WTC11 (cell line): ENCODE results near the gene C17orf67. TPM values are rescaled to one million over a fixed set of nuclear protein-coding genes. Genes with fewer than 3 reads are reported as not detected.

Source experiments
- ATAC-seq: fragments of 200-7000 bp; cut with Tn5 transposase; 2 replicates; pipeline ENCODE4 v1.10.0; 2021; ENCODE audit warnings: mild to moderate bottlenecking, moderate library complexity
- CTCF ChIA-PET: fragments of 300-600 bp; sonication (Branson Sonifier 250); formaldehyde crosslinking; loops from one replicate; lab custom pipeline; 2021; ENCODE audit warnings: antibody characterized with exemption; lab: Charles Lee
- POLR2A ChIA-PET: fragments of 350-600 bp; sonication (Branson Sonifier 250); formaldehyde crosslinking; loops from one replicate; lab custom pipeline; 2021; ENCODE audit warnings: antibody characterized with exemption; lab: Charles Lee
- DNase-seq: peaks from one replicate; pipeline ENCODE4 v3.0.0; 2021; ENCODE audit warnings: low spot score
- H3K27ac Mint-ChIP-seq: 2 replicates; pipeline ENCODE4 v1.8.0; 2021; ENCODE audit warnings: mixed read lengths
- H3K27me3 Mint-ChIP-seq: 2 replicates; pipeline ENCODE4 v1.8.0; 2021; ENCODE audit warnings: low read depth, mild to moderate bottlenecking, moderate library complexity, mixed read lengths
- H3K36me3 Mint-ChIP-seq: 2 replicates; pipeline ENCODE4 v1.8.0; 2021; ENCODE audit warnings: mixed read lengths
- H3K4me1 Mint-ChIP-seq: 2 replicates; pipeline ENCODE4 v1.8.0; 2022; ENCODE audit warnings: mixed read lengths
- H3K4me3 Mint-ChIP-seq: 2 replicates; pipeline ENCODE4 v1.8.0; 2021; ENCODE audit warnings: mild to moderate bottlenecking, moderate library complexity, mixed read lengths
- H3K9me3 Mint-ChIP-seq: 2 replicates; pipeline ENCODE4 v1.8.0; 2021; ENCODE audit warnings: mixed read lengths
- CREB1 ChIP-seq: sonication (generic); formaldehyde crosslinking; IDR thresholded peaks from 2 replicates; pipeline ENCODE4 v1.8.0; 2023; ENCODE audit warnings: mild to moderate bottlenecking, missing genetic modification reagents
- ELF4 ChIP-seq: sonication (generic); formaldehyde crosslinking; IDR thresholded peaks from 2 replicates; pipeline ENCODE4 v1.8.1; 2022; ENCODE audit warnings: low read depth, mild to moderate bottlenecking, moderate library complexity, missing genetic modification reagents
- FOXP1 ChIP-seq: sonication (generic); formaldehyde crosslinking; IDR thresholded peaks from 2 replicates; pipeline ENCODE4 v1.8.0; 2022; ENCODE audit warnings: missing genetic modification reagents, mild to moderate bottlenecking, moderate library complexity, borderline replicate concordance
- GTF2I ChIP-seq: fragments of 250-450 bp; sonication (Bioruptor Pico); conservative IDR thresholded peaks from 2 replicates; pipeline ENCODE4 v1.4.0; 2021; ENCODE audit warnings: mild to moderate bottlenecking
- NR1H2 ChIP-seq: sonication (generic); formaldehyde crosslinking; IDR thresholded peaks from 2 replicates; pipeline ENCODE4 v1.9.0; 2021; ENCODE audit warnings: mild to moderate bottlenecking, moderate library complexity, missing genetic modification reagents
- PRRX2 ChIP-seq: fragments of 250-450 bp; sonication (Bioruptor Pico); IDR thresholded peaks from 2 replicates; pipeline ENCODE4 v1.8.0; 2021; ENCODE audit warnings: mild to moderate bottlenecking
- ZNF138 ChIP-seq: sonication (generic); formaldehyde crosslinking; conservative IDR thresholded peaks from 2 replicates; pipeline ENCODE4 v1.8.1; 2022; ENCODE audit warnings: mild to moderate bottlenecking, moderate library complexity, missing genetic modification reagents
- ZNF317 ChIP-seq: sonication (generic); formaldehyde crosslinking; IDR thresholded peaks from 2 replicates; pipeline ENCODE4 v1.8.1; 2023; ENCODE audit warnings: low read depth, mild to moderate bottlenecking, moderate library complexity, missing genetic modification reagents, borderline replicate concordance
- total RNA-seq: library from RNA; stranded (reverse); gene quantifications from 3 replicates; pipeline ENCODE4 v1.2.3, GENCODE V29; 2021
- TF ChIP-seq, protein P1 (sequence below): sonication (generic); formaldehyde crosslinking; IDR thresholded peaks from 2 replicates; pipeline ENCODE4 v1.8.0; 2023; ENCODE audit warnings: missing genetic modification reagents, mild to moderate bottlenecking, borderline replicate concordance
- TF ChIP-seq, protein P2 (sequence below): sonication (generic); formaldehyde crosslinking; IDR thresholded peaks from 2 replicates; pipeline ENCODE4 v1.8.1; 2023; ENCODE audit warnings: mild to moderate bottlenecking, moderate library complexity, missing genetic modification reagents
- TF ChIP-seq, protein P3 (sequence below): sonication (generic); formaldehyde crosslinking; IDR thresholded peaks from 2 replicates; pipeline ENCODE4 v1.8.0; 2022; ENCODE audit warnings: mild to moderate bottlenecking, missing genetic modification reagents
- TF ChIP-seq, protein P4 (sequence below): sonication (generic); formaldehyde crosslinking; IDR thresholded peaks from 2 replicates; pipeline ENCODE4 v1.8.0; 2022; ENCODE audit warnings: mild to moderate bottlenecking, missing genetic modification reagents
- TF ChIP-seq, protein P5 (sequence below): sonication (generic); formaldehyde crosslinking; IDR thresholded peaks from 2 replicates; pipeline ENCODE4 v1.8.1; 2023; ENCODE audit warnings: mild to moderate bottlenecking, missing genetic modification reagents, moderate library complexity
- TF ChIP-seq, protein P6 (sequence below): sonication (generic); formaldehyde crosslinking; IDR thresholded peaks from 2 replicates; pipeline ENCODE4 v1.8.1; 2023; ENCODE audit warnings: mild to moderate bottlenecking, missing genetic modification reagents

The C17orf67 gene
- total RNA-seq, 1 experiment from 2014 or later = 3.3 TPM

DNA sequence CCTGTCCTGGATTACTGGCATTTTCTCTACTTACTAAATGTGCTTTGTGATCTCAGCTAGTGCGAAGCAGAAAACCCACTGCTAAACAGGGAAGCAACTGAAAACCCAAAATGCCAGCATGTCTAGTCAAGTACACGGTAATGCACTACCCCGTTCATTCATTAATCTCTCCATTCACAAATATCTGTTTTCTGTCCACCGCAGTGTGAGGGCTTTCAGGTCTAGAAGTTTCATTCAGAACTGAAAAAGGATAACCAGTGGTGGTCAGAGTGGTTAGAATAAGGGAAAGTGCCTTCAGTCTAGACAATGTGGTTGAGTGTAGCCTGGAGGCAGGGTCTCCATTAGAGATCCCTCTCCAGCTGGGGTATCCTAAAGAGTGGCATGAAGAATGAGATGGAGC, 68.3 kb downstream of the C17orf67 start:
- ATAC-seq = no peak
- no peaks in the 10 kb centered on the region for H3K27me3 Mint-ChIP-seq
- no peak overlapping the region for H3K27ac Mint-ChIP-seq

DNA sequence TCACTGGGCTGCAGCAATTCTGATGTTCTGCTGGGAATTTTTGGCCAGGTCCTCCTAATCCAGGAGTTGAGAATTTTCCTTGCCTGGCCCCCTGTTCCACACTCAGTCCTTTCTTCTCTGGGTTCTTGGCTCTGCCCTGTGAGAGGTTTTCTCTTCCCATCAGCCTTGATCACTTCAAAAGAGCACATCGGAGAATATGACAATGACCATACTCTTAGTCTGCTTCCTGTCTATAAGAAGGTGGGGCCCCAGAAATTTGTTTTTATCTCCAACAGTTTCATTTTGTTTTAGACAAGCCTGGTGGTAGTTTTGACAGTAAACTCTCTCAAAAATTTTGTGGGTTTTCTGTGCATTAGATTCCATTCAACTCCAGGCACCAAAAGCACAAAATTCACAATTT, 70.7 kb downstream of the C17orf67 start:
- no peaks in the 10 kb centered on the region for H3K4me1 Mint-ChIP-seq

More for the DNA sequence above, 68.3 kb downstream of the C17orf67 start:
- DNase-seq = no peak
- Mint-ChIP-seq H3K4me1 (no peaks in the 10 kb centered on the region), H3K4me3 (no peak overlapping the region), H3K36me3 (no peaks in the 10 kb centered on the region), H3K9me3 (peaks cover 12% of the 10 kb centered on the region)
- ChIA-PET CTCF (interaction anchor here (1.5 to 5.7 kb wide), 2 partner anchors 14 to 50 kb away, joined by 4 to 28 read pairs; no protein-coding TSS in a partner anchor), POLR2A (no interaction called here)
- TF ChIP-seq, protein P1, sequence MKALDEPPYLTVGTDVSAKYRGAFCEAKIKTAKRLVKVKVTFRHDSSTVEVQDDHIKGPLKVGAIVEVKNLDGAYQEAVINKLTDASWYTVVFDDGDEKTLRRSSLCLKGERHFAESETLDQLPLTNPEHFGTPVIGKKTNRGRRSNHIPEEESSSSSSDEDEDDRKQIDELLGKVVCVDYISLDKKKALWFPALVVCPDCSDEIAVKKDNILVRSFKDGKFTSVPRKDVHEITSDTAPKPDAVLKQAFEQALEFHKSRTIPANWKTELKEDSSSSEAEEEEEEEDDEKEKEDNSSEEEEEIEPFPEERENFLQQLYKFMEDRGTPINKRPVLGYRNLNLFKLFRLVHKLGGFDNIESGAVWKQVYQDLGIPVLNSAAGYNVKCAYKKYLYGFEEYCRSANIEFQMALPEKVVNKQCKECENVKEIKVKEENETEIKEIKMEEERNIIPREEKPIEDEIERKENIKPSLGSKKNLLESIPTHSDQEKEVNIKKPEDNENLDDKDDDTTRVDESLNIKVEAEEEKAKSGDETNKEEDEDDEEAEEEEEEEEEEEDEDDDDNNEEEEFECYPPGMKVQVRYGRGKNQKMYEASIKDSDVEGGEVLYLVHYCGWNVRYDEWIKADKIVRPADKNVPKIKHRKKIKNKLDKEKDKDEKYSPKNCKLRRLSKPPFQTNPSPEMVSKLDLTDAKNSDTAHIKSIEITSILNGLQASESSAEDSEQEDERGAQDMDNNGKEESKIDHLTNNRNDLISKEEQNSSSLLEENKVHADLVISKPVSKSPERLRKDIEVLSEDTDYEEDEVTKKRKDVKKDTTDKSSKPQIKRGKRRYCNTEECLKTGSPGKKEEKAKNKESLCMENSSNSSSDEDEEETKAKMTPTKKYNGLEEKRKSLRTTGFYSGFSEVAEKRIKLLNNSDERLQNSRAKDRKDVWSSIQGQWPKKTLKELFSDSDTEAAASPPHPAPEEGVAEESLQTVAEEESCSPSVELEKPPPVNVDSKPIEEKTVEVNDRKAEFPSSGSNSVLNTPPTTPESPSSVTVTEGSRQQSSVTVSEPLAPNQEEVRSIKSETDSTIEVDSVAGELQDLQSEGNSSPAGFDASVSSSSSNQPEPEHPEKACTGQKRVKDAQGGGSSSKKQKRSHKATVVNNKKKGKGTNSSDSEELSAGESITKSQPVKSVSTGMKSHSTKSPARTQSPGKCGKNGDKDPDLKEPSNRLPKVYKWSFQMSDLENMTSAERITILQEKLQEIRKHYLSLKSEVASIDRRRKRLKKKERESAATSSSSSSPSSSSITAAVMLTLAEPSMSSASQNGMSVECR (CRISPR knock-in tag) = no peak
- TF ChIP-seq ZNF317 (CRISPR knock-in tag) = no peak

DNA sequence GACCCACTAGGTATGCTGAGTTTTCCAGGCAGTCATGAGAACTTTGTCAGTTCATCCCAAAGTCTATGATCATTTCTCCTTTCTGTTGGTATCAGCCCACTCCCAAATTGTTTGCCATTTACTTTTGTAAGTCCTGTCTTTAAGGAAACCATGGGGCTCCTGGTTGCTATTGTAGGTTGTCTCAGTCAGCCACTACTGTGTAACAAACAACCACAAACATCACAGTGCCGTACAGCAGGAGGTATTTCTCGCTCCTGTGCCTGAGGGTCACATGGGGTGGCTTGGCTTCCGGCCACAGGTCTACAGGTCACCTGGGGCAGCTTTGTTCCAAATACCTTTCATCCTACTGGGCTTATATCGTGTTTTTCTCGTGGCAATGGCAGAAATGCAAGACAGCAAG, 71.6 kb downstream of the C17orf67 start:
- DNase-seq (no peak), ATAC-seq (no peak)
- POLR2A ChIA-PET = no interaction called here
- Mint-ChIP-seq H3K27ac (no peak overlapping the region), H3K4me1 (no peaks in the 10 kb centered on the region), H3K27me3 (no peaks in the 10 kb centered on the region), H3K36me3 (no peaks in the 10 kb centered on the region), H3K4me3 (no peak overlapping the region), H3K9me3 (peaks cover 12% of the 10 kb centered on the region)
- TF ChIP-seq ELF4 (CRISPR knock-in tag) = no peak
- 0 out of 2 replicates have a peak, but pooled peaks have one; percentile 25 for TF ChIP-seq GTF2I
- CTCF ChIA-PET = no interaction called here

More for the DNA sequence above, 70.7 kb downstream of the C17orf67 start:
- ChIA-PET CTCF (interaction anchor here (1.1 to 5.7 kb wide), 2 partner anchors 17 to 170 kb away, joined by 3 to 28 read pairs; partner anchors contain the start of gene NOG), POLR2A (no interaction called here)
- Mint-ChIP-seq H3K27me3 (no peaks in the 10 kb centered on the region), H3K36me3 (no peaks in the 10 kb centered on the region), H3K9me3 (peaks cover 12% of the 10 kb centered on the region), H3K4me3 (no peak overlapping the region), H3K27ac (no peak overlapping the region)
- ATAC-seq = no peak
- no peak for DNase-seq
- TF ChIP-seq CREB1 (CRISPR knock-in tag) = no peak
- no peak for TF ChIP-seq ZNF317 (CRISPR knock-in tag)

DNA sequence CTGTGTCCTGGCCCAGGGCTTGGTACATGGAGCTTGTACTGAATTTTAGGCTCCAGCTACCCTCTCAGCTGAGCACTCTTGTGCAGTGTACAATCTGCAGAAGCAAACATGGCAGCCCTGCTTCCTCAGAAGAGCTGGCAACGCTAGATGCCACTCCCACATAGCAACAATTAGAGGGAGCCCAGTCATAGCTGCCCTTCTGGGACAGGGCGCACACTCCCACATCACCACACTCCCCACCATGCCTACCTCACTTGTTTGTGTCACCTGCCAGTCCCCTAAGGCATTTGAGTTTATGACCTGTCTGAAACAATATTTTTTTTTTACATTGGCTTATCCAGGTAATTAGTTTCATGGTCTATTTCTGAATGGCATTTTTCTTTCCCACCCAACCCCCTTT, 72.3 kb downstream of the C17orf67 start:
- Mint-ChIP-seq H3K9me3 (peaks cover 12% of the 10 kb centered on the region), H3K36me3 (no peaks in the 10 kb centered on the region), H3K4me1 (no peaks in the 10 kb centered on the region), H3K27me3 (no peaks in the 10 kb centered on the region), H3K4me3 (no peak overlapping the region), H3K27ac (no peak overlapping the region)
- POLR2A ChIA-PET = no interaction called here
- TF ChIP-seq, protein P2, sequence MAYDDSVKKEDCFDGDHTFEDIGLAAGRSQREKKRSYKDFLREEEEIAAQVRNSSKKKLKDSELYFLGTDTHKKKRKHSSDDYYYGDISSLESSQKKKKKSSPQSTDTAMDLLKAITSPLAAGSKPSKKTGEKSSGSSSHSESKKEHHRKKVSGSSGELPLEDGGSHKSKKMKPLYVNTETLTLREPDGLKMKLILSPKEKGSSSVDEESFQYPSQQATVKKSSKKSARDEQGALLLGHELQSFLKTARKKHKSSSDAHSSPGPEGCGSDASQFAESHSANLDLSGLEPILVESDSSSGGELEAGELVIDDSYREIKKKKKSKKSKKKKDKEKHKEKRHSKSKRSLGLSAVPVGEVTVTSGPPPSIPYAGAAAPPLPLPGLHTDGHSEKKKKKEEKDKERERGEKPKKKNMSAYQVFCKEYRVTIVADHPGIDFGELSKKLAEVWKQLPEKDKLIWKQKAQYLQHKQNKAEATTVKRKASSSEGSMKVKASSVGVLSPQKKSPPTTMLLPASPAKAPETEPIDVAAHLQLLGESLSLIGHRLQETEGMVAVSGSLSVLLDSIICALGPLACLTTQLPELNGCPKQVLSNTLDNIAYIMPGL (CRISPR knock-in tag) = no peak
- TF ChIP-seq NR1H2 (CRISPR knock-in tag) (no peak), ZNF317 (CRISPR knock-in tag) (no peak), PRRX2 (CRISPR knock-in tag) (no peak), CREB1 (CRISPR knock-in tag) (no peak), FOXP1 (CRISPR knock-in tag) (no peak), ZNF138 (CRISPR knock-in tag) (no peak)
- TF ChIP-seq, protein P3, sequence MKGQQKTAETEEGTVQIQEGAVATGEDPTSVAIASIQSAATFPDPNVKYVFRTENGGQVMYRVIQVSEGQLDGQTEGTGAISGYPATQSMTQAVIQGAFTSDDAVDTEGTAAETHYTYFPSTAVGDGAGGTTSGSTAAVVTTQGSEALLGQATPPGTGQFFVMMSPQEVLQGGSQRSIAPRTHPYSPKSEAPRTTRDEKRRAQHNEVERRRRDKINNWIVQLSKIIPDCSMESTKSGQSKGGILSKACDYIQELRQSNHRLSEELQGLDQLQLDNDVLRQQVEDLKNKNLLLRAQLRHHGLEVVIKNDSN (CRISPR knock-in tag) = no peak
- TF ChIP-seq, protein P4, sequence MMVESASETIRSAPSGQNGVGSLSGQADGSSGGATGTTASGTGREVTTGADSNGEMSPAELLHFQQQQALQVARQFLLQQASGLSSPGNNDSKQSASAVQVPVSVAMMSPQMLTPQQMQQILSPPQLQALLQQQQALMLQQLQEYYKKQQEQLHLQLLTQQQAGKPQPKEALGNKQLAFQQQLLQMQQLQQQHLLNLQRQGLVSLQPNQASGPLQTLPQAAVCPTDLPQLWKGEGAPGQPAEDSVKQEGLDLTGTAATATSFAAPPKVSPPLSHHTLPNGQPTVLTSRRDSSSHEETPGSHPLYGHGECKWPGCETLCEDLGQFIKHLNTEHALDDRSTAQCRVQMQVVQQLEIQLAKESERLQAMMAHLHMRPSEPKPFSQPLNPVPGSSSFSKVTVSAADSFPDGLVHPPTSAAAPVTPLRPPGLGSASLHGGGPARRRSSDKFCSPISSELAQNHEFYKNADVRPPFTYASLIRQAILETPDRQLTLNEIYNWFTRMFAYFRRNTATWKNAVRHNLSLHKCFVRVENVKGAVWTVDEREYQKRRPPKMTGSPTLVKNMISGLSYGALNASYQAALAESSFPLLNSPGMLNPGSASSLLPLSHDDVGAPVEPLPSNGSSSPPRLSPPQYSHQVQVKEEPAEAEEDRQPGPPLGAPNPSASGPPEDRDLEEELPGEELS (CRISPR knock-in tag) = no peak
- TF ChIP-seq, protein P5, sequence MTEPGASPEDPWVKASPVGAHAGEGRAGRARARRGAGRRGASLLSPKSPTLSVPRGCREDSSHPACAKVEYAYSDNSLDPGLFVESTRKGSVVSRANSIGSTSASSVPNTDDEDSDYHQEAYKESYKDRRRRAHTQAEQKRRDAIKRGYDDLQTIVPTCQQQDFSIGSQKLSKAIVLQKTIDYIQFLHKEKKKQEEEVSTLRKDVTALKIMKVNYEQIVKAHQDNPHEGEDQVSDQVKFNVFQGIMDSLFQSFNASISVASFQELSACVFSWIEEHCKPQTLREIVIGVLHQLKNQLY (CRISPR knock-in tag) = no peak
- TF ChIP-seq, protein P6, sequence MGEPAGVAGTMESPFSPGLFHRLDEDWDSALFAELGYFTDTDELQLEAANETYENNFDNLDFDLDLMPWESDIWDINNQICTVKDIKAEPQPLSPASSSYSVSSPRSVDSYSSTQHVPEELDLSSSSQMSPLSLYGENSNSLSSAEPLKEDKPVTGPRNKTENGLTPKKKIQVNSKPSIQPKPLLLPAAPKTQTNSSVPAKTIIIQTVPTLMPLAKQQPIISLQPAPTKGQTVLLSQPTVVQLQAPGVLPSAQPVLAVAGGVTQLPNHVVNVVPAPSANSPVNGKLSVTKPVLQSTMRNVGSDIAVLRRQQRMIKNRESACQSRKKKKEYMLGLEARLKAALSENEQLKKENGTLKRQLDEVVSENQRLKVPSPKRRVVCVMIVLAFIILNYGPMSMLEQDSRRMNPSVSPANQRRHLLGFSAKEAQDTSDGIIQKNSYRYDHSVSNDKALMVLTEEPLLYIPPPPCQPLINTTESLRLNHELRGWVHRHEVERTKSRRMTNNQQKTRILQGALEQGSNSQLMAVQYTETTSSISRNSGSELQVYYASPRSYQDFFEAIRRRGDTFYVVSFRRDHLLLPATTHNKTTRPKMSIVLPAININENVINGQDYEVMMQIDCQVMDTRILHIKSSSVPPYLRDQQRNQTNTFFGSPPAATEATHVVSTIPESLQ (CRISPR knock-in tag) = no peak
- ATAC-seq (no peak), DNase-seq (no peak)
- CTCF ChIA-PET = interaction anchor here (1.8 kb wide), 1 partner anchor 19 kb away, joined by 9 read pairs; no protein-coding TSS in a partner anchor
